ENCODE data around the gene MSGN1. TPM values are rescaled to one million over a fixed set of nuclear protein-coding genes. Genes with fewer than 3 reads are reported as not detected.

The MSGN1 gene
- total and polyA plus RNA-seq, 2 of the 4 experiments (the other 2 are of a cell fraction), result not detected

- TF ChIP-seq POLR2A (IDR thresholded peaks at IDR 0.05; ENCODE audit: low read depth, low read length), result no peak
Measured at GRCh38 chr2:17799301-17800120, 16.7 kb upstream of the MSGN1 start (continued).

- H2AFZ ChIP-seq (replicated peaks; ENCODE audit: low read length, poor library complexity), result no peak overlapping the region
- TF ChIP-seq CTCF (conservative IDR thresholded peaks at IDR 0.05; ENCODE audit: low read depth, low read length), result no peak
- TF ChIP-seq RFX5 (IDR thresholded peaks at IDR 0.05; ENCODE audit: low read depth, low read length), result no peak
- TF ChIP-seq RCOR1 (IDR thresholded peaks at IDR 0.05; ENCODE audit: insufficient replicate concordance, low read length), result no peak
- TF ChIP-seq MXI1 (IDR thresholded peaks at IDR 0.05; ENCODE audit: borderline replicate concordance, low read depth, low read length), result no peak
- TF ChIP-seq MAFK (IDR thresholded peaks at IDR 0.05; ENCODE audit: low read depth, low read length), result no peak
- TF ChIP-seq FOS (IDR thresholded peaks at IDR 0.05; ENCODE audit: low read depth, low read length), result no peak
- TF ChIP-seq SMC3 (IDR thresholded peaks at IDR 0.05; ENCODE audit: low read depth, low read length), result no peak
- no peak for TF ChIP-seq USF2 (IDR thresholded peaks at IDR 0.05; ENCODE audit: low read depth, low read length)
- no peak for TF ChIP-seq ELK1 (IDR thresholded peaks at IDR 0.05; ENCODE audit: borderline replicate concordance, low read depth, low read length)
- TF ChIP-seq CEBPB (IDR thresholded peaks at IDR 0.05; ENCODE audit: low read depth, low read length), result no peak
- TF ChIP-seq MAZ (IDR thresholded peaks at IDR 0.05; ENCODE audit: borderline replicate concordance, low read depth, low read length), result no peak
- no peak for TF ChIP-seq POLR2A (IDR thresholded peaks at IDR 0.05; ENCODE audit: low read depth, low read length)
- TF ChIP-seq CHD1 (IDR thresholded peaks at IDR 0.05; ENCODE audit: low read depth, low read length), result no peak
Measured at GRCh38 chr2:17800219-17800618, 16.0 kb upstream of the MSGN1 start.

More at GRCh38 chr2:17800219-17800618, 16.0 kb upstream of the MSGN1 start:
- dilution Hi-C loops (cut with HindIII; ENCODE audit: low sequenced_read_pairs, unreplicated experiment) (no loop called here), intact Hi-C loops (cut with micrococcal nuclease) (no loop called here), in situ Hi-C loops (cut with MboI; ENCODE audit: low sequenced_read_pairs) (no loop called here)
- Histone ChIP-seq H3K4me1 (ENCODE audit: control insufficient read depth, insufficient read depth, low read length) (no peaks in the 10 kb centered on the region), H4K91ac (ENCODE audit: insufficient read depth, low read depth, low read length) (no peak overlapping the region), H4K8ac (ENCODE audit: low read depth in 2 of 2, low read length in 2 of 2) (no peak overlapping the region), H3K23ac (ENCODE audit: low read depth, low read length) (no peak overlapping the region), H3K14ac (replicated peaks; ENCODE audit: low read depth, low read length) (no peak overlapping the region), H3K27me3 (ENCODE audit: control insufficient read depth, insufficient read depth, low read length) (peaks cover 19% of the 10 kb centered on the region), H3K4me2 (ENCODE audit: low read depth, low read length) (no peak overlapping the region), H4K20me1 (ENCODE audit: insufficient read depth, low read length) (no peaks in the 10 kb centered on the region), H3K9me3 (ENCODE audit: control insufficient read depth, insufficient read depth, low read length) (no peaks in the 10 kb centered on the region), H3K56ac (ENCODE audit: extremely low read depth, insufficient read depth, low read length) (no peak overlapping the region), H3K79me1 (ENCODE audit: low read depth in 1 of 2, low read length in 2 of 2) (no peaks in the 10 kb centered on the region), H2BK20ac (ENCODE audit: low read depth, low read length) (no peak overlapping the region), H2BK120ac (ENCODE audit: low read depth, low read length) (no peak overlapping the region), H3K9ac (ENCODE audit: low read depth, low read length) (no peak overlapping the region), H3K4me3 (ENCODE audit: insufficient read depth, low read depth, low read length) (no peak overlapping the region), H2BK15ac (ENCODE audit: low read depth, low read length) (no peak overlapping the region), H3K4ac (ENCODE audit: low read depth, low read length) (no peak overlapping the region), H4K5ac (ENCODE audit: low read depth, low read length) (no peak overlapping the region), H3K36me3 (ENCODE audit: control insufficient read depth, insufficient read depth, low read length) (no peaks in the 10 kb centered on the region), H3K27ac (ENCODE audit: insufficient read depth, low read length) (no peak overlapping the region), H2AK9ac (replicated peaks; ENCODE audit: low read depth, low read length, poor library complexity) (no peak overlapping the region), H3K18ac (ENCODE audit: low read depth, low read length) (no peak overlapping the region), H3K9me1 (ENCODE audit: insufficient read depth, low read length) (no peaks in the 10 kb centered on the region), H2BK5ac (ENCODE audit: low read depth, low read length, poor library complexity, severe bottlenecking) (no peak overlapping the region), H2AK5ac (ENCODE audit: low read depth, low read length) (no peak overlapping the region)
- BruUV-seq (replicated peaks), result no TSS peak
- no CpG with 5 or more reads among the region's 5 CpGs for WGBS, 2 experiments (ENCODE audit: extremely low coverage in 2 of 2, insufficient read length in 1 of 2)
- ATAC-seq (ENCODE audit: low read depth), result no peak
- peak; percentile 18 for DNase-seq
- ChIA-PET CTCF (interaction anchor here (0.6 to 0.7 kb wide), 2 partner anchors 45 to 347 kb away, joined by 3 read pairs; no protein-coding TSS in a partner anchor), POLR2A (ENCODE audit: unreplicated experiment) (no interaction called here)
